SK-N-SH treated with all-trans-retinoic acid at 6 μM for 48 hours (cell line): Measurements from ENCODE around the gene INMT.

Experiments used
- ATAC-seq: fragments of 200-7000 bp; cut with Tn5 transposase; 3 replicates; pipeline ENCODE4 v1.9.1; 2020; ENCODE audit warnings: mild to moderate bottlenecking, moderate library complexity
- ARNTL ChIP-seq: fragments of 450-650 bp; formaldehyde crosslinking; IDR thresholded peaks from 2 replicates; pipeline ENCODE4 v1.5.0; 2020; ENCODE audit warnings: low read depth, mild to moderate bottlenecking, moderate library complexity, borderline replicate concordance
- BACH2 ChIP-seq: fragments of 250-450 bp; sonication (Bioruptor Pico); IDR thresholded peaks from 2 replicates; pipeline ENCODE4 v1.9.0; 2021; ENCODE audit warnings: mild to moderate bottlenecking, borderline replicate concordance
- CSDC2 ChIP-seq: fragments of 250-450 bp; sonication (Bioruptor Pico); IDR thresholded peaks from 2 replicates; pipeline ENCODE4 v1.5.0; 2020; ENCODE audit warnings: mild to moderate bottlenecking, moderate library complexity
- ESRRG ChIP-seq: fragments of 250-450 bp; sonication (Bioruptor Pico); IDR thresholded peaks from 2 replicates; pipeline ENCODE4 v1.6.1; 2021; ENCODE audit warnings: mild to moderate bottlenecking
- GLIS3 ChIP-seq: fragments of 250-450 bp; sonication (Bioruptor Pico); IDR thresholded peaks from 2 replicates; pipeline ENCODE4 v1.5.0; 2020; ENCODE audit warnings: mild to moderate bottlenecking, moderate library complexity
- ISL1 ChIP-seq: fragments of 250-450 bp; sonication (Bioruptor Pico); IDR thresholded peaks from 2 replicates; pipeline ENCODE4 v2.1.2; 2022; ENCODE audit warnings: mild to moderate bottlenecking, moderate library complexity
- OSR1 ChIP-seq: fragments of 250-450 bp; sonication (Bioruptor Pico); IDR thresholded peaks from 2 replicates; pipeline ENCODE4 v1.8.0; 2022; ENCODE audit warnings: moderate library complexity, mild to moderate bottlenecking, inconsistent platforms
- PPARA ChIP-seq: fragments of 250-450 bp; sonication (Bioruptor Pico); IDR thresholded peaks from 2 replicates; pipeline ENCODE4 v1.5.0; 2020; ENCODE audit warnings: mild to moderate bottlenecking, borderline replicate concordance
- RARB ChIP-seq: fragments of 250-450 bp; sonication (Bioruptor Pico); IDR thresholded peaks from 2 replicates; pipeline ENCODE4 v1.8.0; 2021; ENCODE audit warnings: mild to moderate bottlenecking, moderate library complexity
- SNAI2 ChIP-seq: fragments of 250-450 bp; sonication (Bioruptor Pico); IDR thresholded peaks from 2 replicates; pipeline ENCODE4 v1.5.0; 2020; ENCODE audit warnings: mild to moderate bottlenecking, moderate library complexity
- TCF4 ChIP-seq: fragments of 250-450 bp; sonication (Bioruptor Pico); IDR thresholded peaks from 2 replicates; pipeline ENCODE4 v1.8.0; 2021; ENCODE audit warnings: mild to moderate bottlenecking, moderate library complexity, borderline replicate concordance
- TOX ChIP-seq: fragments of 250-450 bp; sonication (Bioruptor Pico); IDR thresholded peaks from 2 replicates; pipeline ENCODE4 v1.8.0; 2021; ENCODE audit warnings: mild to moderate bottlenecking, moderate library complexity, borderline replicate concordance
- ZC3H10 ChIP-seq: fragments of 250-450 bp; sonication (Bioruptor Pico); IDR thresholded peaks from 2 replicates; pipeline ENCODE4 v1.5.1; 2021; ENCODE audit warnings: mild to moderate bottlenecking, moderate library complexity
- ZFP3 ChIP-seq: fragments of 250-450 bp; sonication (Bioruptor Pico); IDR thresholded peaks from 2 replicates; pipeline ENCODE4 v1.5.0; 2020; ENCODE audit warnings: mild to moderate bottlenecking, moderate library complexity
- ZFP30 ChIP-seq: fragments of 450-650 bp; formaldehyde crosslinking; IDR thresholded peaks from 2 replicates; pipeline ENCODE4 v1.5.0; 2022; ENCODE audit warnings: mild to moderate bottlenecking, moderate library complexity
- ZNF565 ChIP-seq: fragments of 450-650 bp; formaldehyde crosslinking; conservative IDR thresholded peaks from 2 replicates; pipeline ENCODE4 v1.5.0; 2020; ENCODE audit warnings: low read depth, mild to moderate bottlenecking, moderate library complexity
- ZNF70 ChIP-seq: fragments of 450-650 bp; formaldehyde crosslinking; IDR thresholded peaks from 2 replicates; pipeline ENCODE4 v1.5.0; 2020; ENCODE audit warnings: mild to moderate bottlenecking, moderate library complexity
- ZNF8 ChIP-seq: fragments of 450-650 bp; formaldehyde crosslinking; IDR thresholded peaks from 2 replicates; pipeline ENCODE4 v1.5.0; 2020; ENCODE audit warnings: mild to moderate bottlenecking, moderate library complexity
- TF ChIP-seq, protein P1 (sequence below): fragments of 250-450 bp; sonication (Bioruptor Pico); IDR thresholded peaks from 2 replicates; pipeline ENCODE4 v1.5.1; 2021; ENCODE audit warnings: mild to moderate bottlenecking, moderate library complexity
- TF ChIP-seq, protein P2 (sequence below): fragments of 250-450 bp; sonication (Bioruptor Pico); IDR thresholded peaks from 2 replicates; pipeline ENCODE4 v1.8.0; 2021; ENCODE audit warnings: low read depth, mild to moderate bottlenecking, moderate library complexity, borderline replicate concordance
- TF ChIP-seq, protein P3 (sequence below): fragments of 250-450 bp; sonication (Bioruptor Pico); IDR thresholded peaks from 2 replicates; pipeline ENCODE4 v1.8.0; 2020; ENCODE audit warnings: mild to moderate bottlenecking, moderate library complexity, borderline replicate concordance
- TF ChIP-seq, protein P4 (sequence below): fragments of 250-450 bp; sonication (Bioruptor Pico); IDR thresholded peaks from 2 replicates; pipeline ENCODE4 v1.5.0; 2020; ENCODE audit warnings: mild to moderate bottlenecking, moderate library complexity

Gene INMT

DNA sequence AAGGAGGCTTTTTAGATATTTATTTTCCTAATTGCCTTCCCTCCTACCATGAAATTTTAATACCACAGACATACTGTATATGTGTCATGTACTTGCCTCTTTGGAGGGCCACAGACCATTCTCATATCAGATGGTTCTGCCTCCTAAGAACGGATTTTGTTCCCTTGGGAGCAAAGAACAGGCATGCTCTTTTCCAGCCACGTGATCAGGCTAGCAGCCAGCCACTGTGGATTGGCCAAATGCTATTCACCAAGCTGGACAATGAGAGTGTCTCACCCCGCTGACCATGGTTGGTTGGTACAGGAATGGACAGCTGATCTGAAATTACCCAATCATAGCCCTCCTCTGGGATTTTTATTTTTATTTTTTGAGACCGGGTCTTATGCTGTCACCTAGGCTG is 48.2 kb upstream of the INMT start:
- TF ChIP-seq, protein P1, sequence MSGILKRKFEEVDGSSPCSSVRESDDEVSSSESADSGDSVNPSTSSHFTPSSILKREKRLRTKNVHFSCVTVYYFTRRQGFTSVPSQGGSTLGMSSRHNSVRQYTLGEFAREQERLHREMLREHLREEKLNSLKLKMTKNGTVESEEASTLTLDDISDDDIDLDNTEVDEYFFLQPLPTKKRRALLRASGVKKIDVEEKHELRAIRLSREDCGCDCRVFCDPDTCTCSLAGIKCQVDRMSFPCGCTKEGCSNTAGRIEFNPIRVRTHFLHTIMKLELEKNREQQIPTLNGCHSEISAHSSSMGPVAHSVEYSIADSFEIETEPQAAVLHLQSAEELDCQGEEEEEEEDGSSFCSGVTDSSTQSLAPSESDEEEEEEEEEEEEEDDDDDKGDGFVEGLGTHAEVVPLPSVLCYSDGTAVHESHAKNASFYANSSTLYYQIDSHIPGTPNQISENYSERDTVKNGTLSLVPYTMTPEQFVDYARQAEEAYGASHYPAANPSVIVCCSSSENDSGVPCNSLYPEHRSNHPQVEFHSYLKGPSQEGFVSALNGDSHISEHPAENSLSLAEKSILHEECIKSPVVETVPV (CRISPR knock-in tag), result no peak
- TF ChIP-seq SNAI2 (no peak), BACH2 (no peak)
- no peak for ATAC-seq

DNA sequence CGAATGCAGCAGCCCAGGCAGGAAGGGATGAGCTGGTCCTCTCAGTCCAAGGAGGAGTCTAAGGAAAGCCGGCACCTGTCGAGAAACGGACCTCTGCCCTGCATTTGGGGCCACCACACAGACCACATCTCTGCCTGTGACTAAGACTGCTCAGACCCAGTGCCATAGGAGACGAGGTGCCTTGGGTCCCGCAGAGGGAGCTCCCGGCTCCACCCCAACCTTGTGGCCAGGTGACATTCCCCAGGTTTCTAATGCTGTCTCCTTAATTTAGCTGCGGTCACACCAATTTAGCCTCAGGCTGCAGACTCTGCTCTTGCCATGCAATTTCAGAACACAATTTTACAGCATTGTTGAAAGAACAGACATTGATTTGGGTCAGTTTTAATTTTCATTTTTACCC is 46.9 kb upstream of the INMT start:
- TF ChIP-seq ARNTL (CRISPR knock-in tag), result no peak
- no peak for TF ChIP-seq SNAI2
- no peak for TF ChIP-seq PPARA (CRISPR knock-in tag)
- no peak for TF ChIP-seq ZNF70 (CRISPR knock-in tag)
- TF ChIP-seq ISL1 (CRISPR knock-in tag), result no peak
- TF ChIP-seq, protein P1 (CRISPR knock-in tag), result no peak
- no peak for TF ChIP-seq BACH2
- no peak for TF ChIP-seq RARB (CRISPR knock-in tag)
- no peak for TF ChIP-seq TCF4 (CRISPR knock-in tag)
- TF ChIP-seq GLIS3 (CRISPR knock-in tag), result no peak
- no peak for TF ChIP-seq TOX (CRISPR knock-in tag)
- no peak for TF ChIP-seq CSDC2 (CRISPR knock-in tag)
- no peak for TF ChIP-seq ZC3H10 (CRISPR knock-in tag)
- ATAC-seq, result no peak

DNA sequence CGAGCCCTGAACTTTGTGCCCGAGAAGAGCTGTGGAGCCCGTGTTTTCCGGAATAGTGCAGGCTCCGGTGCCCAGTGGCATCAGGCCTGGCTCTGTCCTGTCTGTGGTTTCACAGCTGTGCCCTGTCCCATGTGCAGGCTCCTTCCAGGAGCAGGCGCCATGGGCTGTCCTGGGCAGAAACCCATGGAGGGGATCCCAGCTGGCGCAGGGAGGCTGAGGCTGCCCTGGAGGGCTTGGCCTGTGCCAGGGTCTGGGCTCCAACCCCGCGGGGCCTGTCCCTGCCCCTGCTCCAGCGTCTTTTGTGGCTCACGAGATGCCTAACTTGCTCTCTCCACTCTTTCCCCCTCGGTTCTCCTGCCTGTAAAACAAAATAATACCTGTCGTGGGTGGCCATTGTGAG is 46.3 kb upstream of the INMT start:
- TF ChIP-seq ZNF70 (CRISPR knock-in tag), result no peak
- no peak for TF ChIP-seq RARB (CRISPR knock-in tag)
- no peak for TF ChIP-seq ZFP3 (CRISPR knock-in tag)
- TF ChIP-seq, protein P2, sequence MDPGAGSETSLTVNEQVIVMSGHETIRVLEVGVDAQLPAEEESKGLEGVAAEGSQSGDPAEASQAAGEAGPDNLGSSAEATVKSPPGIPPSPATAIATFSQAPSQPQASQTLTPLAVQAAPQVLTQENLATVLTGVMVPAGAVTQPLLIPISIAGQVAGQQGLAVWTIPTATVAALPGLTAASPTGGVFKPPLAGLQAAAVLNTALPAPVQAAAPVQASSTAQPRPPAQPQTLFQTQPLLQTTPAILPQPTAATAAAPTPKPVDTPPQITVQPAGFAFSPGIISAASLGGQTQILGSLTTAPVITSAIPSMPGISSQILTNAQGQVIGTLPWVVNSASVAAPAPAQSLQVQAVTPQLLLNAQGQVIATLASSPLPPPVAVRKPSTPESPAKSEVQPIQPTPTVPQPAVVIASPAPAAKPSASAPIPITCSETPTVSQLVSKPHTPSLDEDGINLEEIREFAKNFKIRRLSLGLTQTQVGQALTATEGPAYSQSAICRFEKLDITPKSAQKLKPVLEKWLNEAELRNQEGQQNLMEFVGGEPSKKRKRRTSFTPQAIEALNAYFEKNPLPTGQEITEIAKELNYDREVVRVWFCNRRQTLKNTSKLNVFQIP, result no peak
- TF ChIP-seq ESRRG (CRISPR knock-in tag), result no peak
- TF ChIP-seq ZFP30 (CRISPR knock-in tag), result no peak
- TF ChIP-seq TCF4 (CRISPR knock-in tag), result no peak
- TF ChIP-seq ARNTL (CRISPR knock-in tag), result no peak
- TF ChIP-seq ISL1 (CRISPR knock-in tag), result no peak
- no peak for TF ChIP-seq ZNF8
- TF ChIP-seq SNAI2, result no peak
- no peak for TF ChIP-seq ZC3H10 (CRISPR knock-in tag)
- no peak for TF ChIP-seq PPARA (CRISPR knock-in tag)
- no peak for TF ChIP-seq ZNF565 (CRISPR knock-in tag)
- TF ChIP-seq, all 23 proteins: peak for 0
- ATAC-seq, result no peak

DNA sequence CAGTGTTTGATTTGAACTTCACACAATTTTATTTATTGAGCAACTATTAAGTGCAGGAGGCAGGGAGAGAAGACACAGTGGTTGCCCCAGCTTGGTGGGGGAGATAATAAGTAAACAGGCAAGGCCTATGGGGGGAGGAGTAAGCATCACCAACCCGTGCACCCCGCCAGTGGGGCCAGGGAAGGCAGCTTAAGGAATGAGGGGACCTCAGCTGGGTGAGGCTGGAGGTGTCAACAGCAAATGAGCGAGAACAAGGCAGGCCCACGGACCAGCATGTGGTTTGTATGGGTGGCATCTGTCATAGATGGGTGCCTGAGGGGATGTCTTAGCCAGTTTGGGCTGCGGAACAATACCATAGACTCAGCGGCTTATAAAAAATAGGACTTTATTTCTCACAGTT is 45.6 kb upstream of the INMT start:
- TF ChIP-seq GLIS3 (CRISPR knock-in tag) (no peak), OSR1 (CRISPR knock-in tag) (no peak), ESRRG (CRISPR knock-in tag) (no peak), ZNF8 (no peak), PPARA (CRISPR knock-in tag) (no peak), RARB (CRISPR knock-in tag) (no peak), TOX (CRISPR knock-in tag) (no peak), ISL1 (CRISPR knock-in tag) (no peak), ZFP30 (CRISPR knock-in tag) (no peak), ARNTL (CRISPR knock-in tag) (no peak), BACH2 (no peak), CSDC2 (CRISPR knock-in tag) (no peak), SNAI2 (no peak), ZNF565 (CRISPR knock-in tag) (no peak)
- TF ChIP-seq, protein P3, sequence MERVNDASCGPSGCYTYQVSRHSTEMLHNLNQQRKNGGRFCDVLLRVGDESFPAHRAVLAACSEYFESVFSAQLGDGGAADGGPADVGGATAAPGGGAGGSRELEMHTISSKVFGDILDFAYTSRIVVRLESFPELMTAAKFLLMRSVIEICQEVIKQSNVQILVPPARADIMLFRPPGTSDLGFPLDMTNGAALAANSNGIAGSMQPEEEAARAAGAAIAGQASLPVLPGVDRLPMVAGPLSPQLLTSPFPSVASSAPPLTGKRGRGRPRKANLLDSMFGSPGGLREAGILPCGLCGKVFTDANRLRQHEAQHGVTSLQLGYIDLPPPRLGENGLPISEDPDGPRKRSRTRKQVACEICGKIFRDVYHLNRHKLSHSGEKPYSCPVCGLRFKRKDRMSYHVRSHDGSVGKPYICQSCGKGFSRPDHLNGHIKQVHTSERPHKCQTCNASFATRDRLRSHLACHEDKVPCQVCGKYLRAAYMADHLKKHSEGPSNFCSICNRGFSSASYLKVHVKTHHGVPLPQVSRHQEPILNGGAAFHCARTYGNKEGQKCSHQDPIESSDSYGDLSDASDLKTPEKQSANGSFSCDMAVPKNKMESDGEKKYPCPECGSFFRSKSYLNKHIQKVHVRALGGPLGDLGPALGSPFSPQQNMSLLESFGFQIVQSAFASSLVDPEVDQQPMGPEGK, result no peak
- TF ChIP-seq, protein P2, result no peak
- TF ChIP-seq, protein P4, sequence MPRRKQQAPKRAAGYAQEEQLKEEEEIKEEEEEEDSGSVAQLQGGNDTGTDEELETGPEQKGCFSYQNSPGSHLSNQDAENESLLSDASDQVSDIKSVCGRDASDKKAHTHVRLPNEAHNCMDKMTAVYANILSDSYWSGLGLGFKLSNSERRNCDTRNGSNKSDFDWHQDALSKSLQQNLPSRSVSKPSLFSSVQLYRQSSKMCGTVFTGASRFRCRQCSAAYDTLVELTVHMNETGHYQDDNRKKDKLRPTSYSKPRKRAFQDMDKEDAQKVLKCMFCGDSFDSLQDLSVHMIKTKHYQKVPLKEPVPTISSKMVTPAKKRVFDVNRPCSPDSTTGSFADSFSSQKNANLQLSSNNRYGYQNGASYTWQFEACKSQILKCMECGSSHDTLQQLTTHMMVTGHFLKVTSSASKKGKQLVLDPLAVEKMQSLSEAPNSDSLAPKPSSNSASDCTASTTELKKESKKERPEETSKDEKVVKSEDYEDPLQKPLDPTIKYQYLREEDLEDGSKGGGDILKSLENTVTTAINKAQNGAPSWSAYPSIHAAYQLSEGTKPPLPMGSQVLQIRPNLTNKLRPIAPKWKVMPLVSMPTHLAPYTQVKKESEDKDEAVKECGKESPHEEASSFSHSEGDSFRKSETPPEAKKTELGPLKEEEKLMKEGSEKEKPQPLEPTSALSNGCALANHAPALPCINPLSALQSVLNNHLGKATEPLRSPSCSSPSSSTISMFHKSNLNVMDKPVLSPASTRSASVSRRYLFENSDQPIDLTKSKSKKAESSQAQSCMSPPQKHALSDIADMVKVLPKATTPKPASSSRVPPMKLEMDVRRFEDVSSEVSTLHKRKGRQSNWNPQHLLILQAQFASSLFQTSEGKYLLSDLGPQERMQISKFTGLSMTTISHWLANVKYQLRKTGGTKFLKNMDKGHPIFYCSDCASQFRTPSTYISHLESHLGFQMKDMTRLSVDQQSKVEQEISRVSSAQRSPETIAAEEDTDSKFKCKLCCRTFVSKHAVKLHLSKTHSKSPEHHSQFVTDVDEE (CRISPR knock-in tag), result no peak
- TF ChIP-seq, protein P1 (CRISPR knock-in tag), result no peak
- no peak for ATAC-seq
